ENCODE results near the gene VEZT.

GRCh38 chr12:95316798-95317197 lies 99.2 kb downstream of the VEZT start:
- no peak for TF ChIP-seq CTCF (conservative IDR thresholded peaks at IDR 0.05 in 1 of 2, IDR thresholded peaks at IDR 0.05 in 1 of 2; ENCODE audit: extremely low read depth in 1 of 2, insufficient read depth in 1 of 2, low read depth in 1 of 2, low read length in 2 of 2)
- no peak for TF ChIP-seq EZH2 (IDR thresholded peaks at IDR 0.05; ENCODE audit: borderline replicate concordance, low read length)
